ENCODE measurements around the gene ADK. TPM values are rescaled to one million over a fixed set of nuclear protein-coding genes. Genes with fewer than 3 reads are reported as not detected.

The ADK gene
- total RNA-seq, 3 donors from 2014 or later: 13.8 to 24.0 (median 22.9) TPM

GRCh38 chr10:74598891-74599566 is 448.0 kb downstream of the ADK start:
- ATAC-seq (no peak), DNase-seq (no peak)
- Histone ChIP-seq H3K4me1 (ENCODE audit: low read depth) (no peaks in the 10 kb centered on the region), H3K36me3 (ENCODE audit: low read depth) (no peaks in the 10 kb centered on the region), H3K9me3 (no peaks in the 10 kb centered on the region), H3K4me3 (no peak overlapping the region)
- intact Hi-C loops (cut with DNase I, micrococcal nuclease): no loop called here
- no peak for TF ChIP-seq CTCF (IDR thresholded peaks at IDR 0.05)

GRCh38 chr10:74599672-74600071 is 448.7 kb downstream of the ADK start:
- TF ChIP-seq CTCF (IDR thresholded peaks at IDR 0.05): no peak
- Histone ChIP-seq H3K4me3 (no peak overlapping the region), H3K9me3 (no peaks in the 10 kb centered on the region), H3K36me3 (ENCODE audit: low read depth) (no peaks in the 10 kb centered on the region), H3K4me1 (ENCODE audit: low read depth) (no peaks in the 10 kb centered on the region)
- ATAC-seq: no peak
- no peak for DNase-seq
- intact Hi-C loops (cut with DNase I, micrococcal nuclease): no loop called here

- no peaks in the 10 kb centered on the region for H3K9me3 ChIP-seq
- no peaks in the 10 kb centered on the region for H3K36me3 ChIP-seq (ENCODE audit: low read depth)
- no peaks in the 10 kb centered on the region for H3K4me1 ChIP-seq (ENCODE audit: low read depth)
- intact Hi-C loops (cut with DNase I, micrococcal nuclease): no loop called here
- no peak for TF ChIP-seq CTCF (IDR thresholded peaks at IDR 0.05)
- DNase-seq (no peak), ATAC-seq (no peak)
- H3K4me3 ChIP-seq: no peak overlapping the region
Measured at GRCh38 chr10:74600170-74600569, 449.1 kb downstream of the ADK start.

GRCh38 chr10:74602576-74602975 is 451.6 kb downstream of the ADK start:
- Histone ChIP-seq H3K36me3 (ENCODE audit: low read depth) (no peaks in the 10 kb centered on the region), H3K9me3 (no peaks in the 10 kb centered on the region), H3K4me1 (ENCODE audit: low read depth) (no peaks in the 10 kb centered on the region), H3K4me3 (no peak overlapping the region)
- DNase-seq: no peak
- no peak for TF ChIP-seq CTCF (IDR thresholded peaks at IDR 0.05)
- intact Hi-C loops (cut with DNase I, micrococcal nuclease): no loop called here
- no peak for ATAC-seq

GRCh38 chr10:74610299-74610698 is 459.3 kb downstream of the ADK start:
- H3K4me3 ChIP-seq: no peak overlapping the region
- no peaks in the 10 kb centered on the region for H3K9me3 ChIP-seq
- no peaks in the 10 kb centered on the region for H3K4me1 ChIP-seq (ENCODE audit: low read depth)
- intact Hi-C loops (cut with DNase I, micrococcal nuclease): no loop called here
- DNase-seq (no peak), ATAC-seq (no peak)
- no peaks in the 10 kb centered on the region for H3K36me3 ChIP-seq (ENCODE audit: low read depth)
- no peak for TF ChIP-seq CTCF (IDR thresholded peaks at IDR 0.05)

- DNase-seq (no peak), ATAC-seq (no peak)
- TF ChIP-seq CTCF (IDR thresholded peaks at IDR 0.05): no peak
- no peak overlapping the region for H3K4me3 ChIP-seq
- intact Hi-C loops (cut with DNase I, micrococcal nuclease): no loop called here
- H3K4me1 ChIP-seq (ENCODE audit: low read depth): no peaks in the 10 kb centered on the region
- no peaks in the 10 kb centered on the region for H3K9me3 ChIP-seq
- H3K36me3 ChIP-seq (ENCODE audit: low read depth): no peaks in the 10 kb centered on the region
Measured at GRCh38 chr10:74612195-74612594, 461.2 kb downstream of the ADK start.
